K562 (cell line): ENCODE measurements around the gene RASD1. TPM values are rescaled to one million over a fixed set of nuclear protein-coding genes. Genes with fewer than 3 reads are reported as not detected.

Experiments used
- ATAC-seq: fragments of 200-7000 bp; cut with Tn5 transposase; 3 replicates; pipeline ENCODE4 v1.9.1; 2020; ENCODE audit warnings: moderate library complexity
- BruUV-seq: library from RNA; stranded (reverse); fragments of 400-500 nt; replicated peaks from 2 replicates; lab custom pipeline; 2021; lab: Mats Ljungman, UMichigan
- CTCF ChIA-PET: fragments of 300-600 bp; formaldehyde crosslinking; extraction: SDS; loops from one replicate; lab custom pipeline; 2021; ENCODE audit warnings: low intra/inter-chr PET ratio; lab: Yijun Ruan, JAX
- POLR2A ChIA-PET: fragments of 300-600, 350-650 bp; sonication (Branson Sonifier 250); formaldehyde crosslinking; extraction: SDS; loops from one replicate; lab custom pipeline; 2021; ENCODE audit warnings: antibody characterized with exemption, inconsistent platforms; lab: Yijun Ruan, JAX
- DNase-seq, 4 experiments: peaks; one replicate each; pipeline versions ENCODE4 v3.0.0 to v3.0.0-alpha.2; 2011 to 2018; ENCODE audit warnings: low spot score in 3 of 4, mixed read lengths in 3 of 4; ENCODE audit errors: extremely low read depth in 1 of 4
- FAIRE-seq: peaks from 2 replicates; lab custom pipeline; 2011; peaks lifted over from hg19 to GRCh38; lab: Jason Lieb, UNC
- H2AFZ ChIP-seq: 2 replicates; pipeline ENCODE4 v1.6.0; 2011; ENCODE audit warnings: low read depth, low read length, control low read depth, inconsistent platforms
- H3K27ac ChIP-seq: fragments of 200-600 bp; 3 replicates; pipeline ENCODE4 v1.8.0; 2011; ENCODE audit warnings: low read depth, mild to moderate bottlenecking, control low read depth, inconsistent platforms, low read length, moderate library complexity, mixed read lengths; ENCODE audit errors: extremely low read depth
- H3K27me3 ChIP-seq, 2 experiments: fragments of 300-600 bp in 1 of 2; 2 replicates in 1 of 2; 3 replicates in 1 of 2; pipeline versions ENCODE4 v1.6.0 to v1.8.0; 2011; ENCODE audit warnings: inconsistent platforms in 2 of 2, low read length in 2 of 2, mild to moderate bottlenecking in 1 of 2, mixed read lengths in 1 of 2, moderate library complexity in 1 of 2; ENCODE audit not compliant: control insufficient read depth in 2 of 2, insufficient read depth in 2 of 2
- H3K36me3 ChIP-seq: fragments of 300-600 bp; 3 replicates; pipeline ENCODE4 v1.8.0; 2011; ENCODE audit warnings: mild to moderate bottlenecking, low read length, inconsistent platforms; ENCODE audit not compliant: control insufficient read depth, insufficient read depth
- H3K4me1 ChIP-seq, 2 experiments: fragments of 200-600 bp in 1 of 2; replicated peaks in 1 of 2; 2 replicates in 1 of 2; 3 replicates in 1 of 2; pipeline versions ENCODE4 v1.5.1 to v1.8.0; 2011; ENCODE audit warnings: inconsistent platforms in 2 of 2, low read length in 2 of 2, mild to moderate bottlenecking in 1 of 2, mixed read lengths in 1 of 2, moderate library complexity in 1 of 2; ENCODE audit not compliant: control insufficient read depth in 2 of 2, insufficient read depth in 2 of 2
- H3K4me2 ChIP-seq: 2 replicates; pipeline ENCODE4 v1.6.1; 2011; ENCODE audit warnings: low read length, control low read depth, inconsistent platforms, mixed read lengths; ENCODE audit not compliant: insufficient read depth
- H3K4me3 ChIP-seq: fragments of 200-600 bp; sonication (generic), shearing (Covaris generic); 2 replicates; pipeline ENCODE4 v1.5.1; 2016; ENCODE audit warnings: control low read depth, inconsistent platforms
- H3K79me2 ChIP-seq: fragments of 200-600 bp; 3 replicates; pipeline ENCODE4 v1.8.0; 2011; ENCODE audit warnings: low read length, inconsistent platforms; ENCODE audit not compliant: control insufficient read depth, insufficient read depth
- H3K9ac ChIP-seq, 2 experiments: 2 replicates each; pipeline versions ENCODE4 v1.6.0 to v1.6.1; 2011; ENCODE audit warnings: low read depth in 2 of 2, low read length in 2 of 2, control low read depth in 1 of 2, inconsistent platforms in 1 of 2, mild to moderate bottlenecking in 1 of 2, mixed read lengths in 1 of 2; ENCODE audit not compliant: insufficient read depth in 1 of 2
- H3K9me1 ChIP-seq: one replicate; pipeline ENCODE4 v1.6.0; 2011; ENCODE audit warnings: inconsistent platforms, mild to moderate bottlenecking, low read length, moderate library complexity; ENCODE audit not compliant: control insufficient read depth, insufficient read depth
- H3K9me3 ChIP-seq: replicated peaks from 2 replicates; pipeline ENCODE4 v1.5.1; 2011; ENCODE audit warnings: low read depth, low read length, inconsistent platforms; ENCODE audit not compliant: control insufficient read depth, insufficient read depth
- H4K20me1 ChIP-seq: replicated peaks from 2 replicates; pipeline ENCODE4 v1.6.1; 2011; ENCODE audit warnings: low read length, inconsistent platforms, mixed read lengths; ENCODE audit not compliant: control insufficient read depth, insufficient read depth
- CHCHD3 ChIP-seq: fragments of 250-450 bp; sonication (Bioruptor Pico); IDR thresholded peaks from 2 replicates; pipeline ENCODE4 v2.1.2; 2022; ENCODE audit warnings: mild to moderate bottlenecking
- CTBP1 ChIP-seq: fragments of 450-650 bp; IDR thresholded peaks from 2 replicates; pipeline ENCODE4 v1.6.1; 2016; ENCODE audit warnings: borderline replicate concordance
- FOXP1 ChIP-seq: sonication (generic); formaldehyde crosslinking; IDR thresholded peaks from 2 replicates; pipeline ENCODE4 v1.8.0; 2022; ENCODE audit warnings: mild to moderate bottlenecking, missing genetic modification reagents
- LCOR ChIP-seq: sonication (generic); formaldehyde crosslinking; IDR thresholded peaks from 2 replicates; pipeline ENCODE4 v1.8.0; 2022; ENCODE audit warnings: mild to moderate bottlenecking, missing genetic modification reagents
- LEF1 ChIP-seq: fragments of 450-650 bp; IDR thresholded peaks from 2 replicates; pipeline ENCODE4 v1.6.1; 2016; ENCODE audit warnings: mild to moderate bottlenecking
- NUFIP1 ChIP-seq: fragments of 450-650 bp; IDR thresholded peaks from 2 replicates; pipeline ENCODE4 v1.6.1; 2018; ENCODE audit not compliant: partially characterized antibody
- SRSF9 ChIP-seq: fragments of 200-400 bp; formaldehyde crosslinking; IDR thresholded peaks from 2 replicates; pipeline ENCODE4 v1.6.1; 2017; ENCODE audit warnings: low read depth, low read length, borderline replicate concordance
- TARDBP ChIP-seq: fragments of 450-650 bp; IDR thresholded peaks from 2 replicates; pipeline ENCODE4 v1.6.1; 2016
- WGBS: fragments of 100-300 bp; shearing (Covaris generic); methylation state at CpG from one replicate; pipeline ENCODE4 v1.1.6; 2016; ENCODE audit warnings: low coverage, mixed read lengths; ENCODE audit not compliant: insufficient coverage; ENCODE audit errors: missing lambda C conversion rate; 5-methylcytosine and 5-hydroxymethylcytosine counted together
- in situ Hi-C: fragments of 300-500 bp; cut with MboI; formaldehyde crosslinking; loops from 4 replicates; pipeline ENCODE4 v1.15.0; 2018; ENCODE audit warnings: inconsistent platforms, mixed read lengths
- intact Hi-C: fragments of 100-400 bp; cut with micrococcal nuclease; formaldehyde crosslinking; loops from 2 replicates; pipeline ENCODE4 v1.14.2; 2022
- polyA plus RNA-seq, 8 experiments: library from polyadenylated mRNA; depleted of rRNA in 4 of 8; stranded (reverse) in 5 of 8; unstranded in 3 of 8; fragments of >200 nt; fragmentation: Nextera tagmentation in 2 of 8; fragmentation: Illumina TruSeq in 1 of 8; extraction: Ambion mirVana in 2 of 8; extraction: Trizol in 1 of 8; gene quantifications; 2 replicates each; pipeline versions ENCODE4 v1.2.1 to v1.2.3, GENCODE V29; 2011 to 2014; ENCODE audit warnings: inconsistent platforms in 1 of 8, missing spikeins in 1 of 8
- total RNA-seq, 7 experiments: library from RNA; depleted of rRNA in 6 of 7; stranded (reverse); fragments of >200 nt in 6 of 7; fragmentation: Illumina TruSeq in 2 of 7; extraction: Trizol in 2 of 7; gene quantifications; 2 replicates each; pipeline versions ENCODE4 v1.2.1 to v1.2.3, GENCODE V29; 2011 to 2021; ENCODE audit warnings: low replicate concordance in 1 of 7
- TF ChIP-seq, protein P1 (sequence below): fragments of 250-450 bp; sonication (Bioruptor Pico); IDR thresholded peaks from 2 replicates; pipeline ENCODE4 v1.5.0; 2021; ENCODE audit warnings: mild to moderate bottlenecking, moderate library complexity
- TF ChIP-seq, protein P2 (sequence below): fragments of 250-450 bp; sonication (Bioruptor Pico); IDR thresholded peaks from 2 replicates; pipeline ENCODE4 v1.8.0; 2021; ENCODE audit warnings: moderate library complexity, mild to moderate bottlenecking, inconsistent platforms
- TF ChIP-seq, protein P3 (sequence below): fragments of 250-450 bp; sonication (Bioruptor Pico); IDR thresholded peaks from 2 replicates; pipeline ENCODE4 v1.4.0; 2020; ENCODE audit warnings: mild to moderate bottlenecking, moderate library complexity
- TF ChIP-seq, protein P4 (sequence below): sonication (generic); formaldehyde crosslinking; IDR thresholded peaks from 2 replicates; pipeline ENCODE4 v1.4.0; 2020; ENCODE audit warnings: mild to moderate bottlenecking, missing genetic modification reagents

The RASD1 gene
- total and polyA plus RNA-seq, 9 of the 15 experiments (the other 6 are each of a cell fraction or from before 2014, with no cell fraction given): 0.11 TPM; not detected in 8

DNA sequence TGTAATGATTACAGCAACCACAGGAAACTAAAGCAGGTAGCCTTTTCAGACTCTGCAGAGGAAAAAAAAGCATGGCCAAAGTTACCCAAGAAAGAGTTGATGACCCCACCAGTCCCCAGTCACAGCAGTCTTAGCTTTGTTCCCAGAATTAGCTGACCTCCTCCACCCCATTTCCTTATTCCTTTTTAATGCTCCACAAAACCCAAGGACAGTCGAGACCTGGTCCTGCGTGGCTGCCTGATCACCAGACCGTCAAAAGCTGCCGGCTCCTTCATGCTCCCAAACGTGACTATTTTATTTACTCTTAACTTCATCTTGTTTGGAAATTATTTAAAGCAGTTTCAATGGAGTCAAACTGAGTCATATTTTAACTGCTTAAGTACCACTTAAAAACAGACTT is 48.1 kb downstream of the RASD1 start:
- H3K9me3 ChIP-seq: no peaks in the 10 kb centered on the region; the same call in 1 of the 2 replicates
- no peak overlapping the region for H3K4me2 ChIP-seq
- H3K79me2 ChIP-seq: no peaks in the 10 kb centered on the region
- no peak overlapping the region for H3K4me3 ChIP-seq
- no peaks in the 10 kb centered on the region for H3K36me3 ChIP-seq
- DNase-seq: no peak
- POLR2A ChIA-PET: interaction anchor here (0.7 kb wide), 1 partner anchor 93 kb away, joined by 3 read pairs; no protein-coding TSS in a partner anchor
- no peak overlapping the region for H3K27ac ChIP-seq
- intact Hi-C loops: loop anchor here (5.0 kb wide), 1 partner anchor 91 kb away; no protein-coding TSS in a partner anchor
- 2% methylated on average over 5 of the region's 5 CpGs for WGBS
- peaks cover 16 to 56% of the 10 kb centered on the region in 2 experiments; a peak in 4 of 5 replicates for H3K27me3 ChIP-seq
- in situ Hi-C loops: no loop called here
- no peak for FAIRE-seq
- H3K9me1 ChIP-seq: no peaks in the 10 kb centered on the region
- BruUV-seq: no TSS peak
- no peak overlapping the region for H3K9ac ChIP-seq
- no peak overlapping the region for H2AFZ ChIP-seq
- no peaks in the 10 kb centered on the region for H4K20me1 ChIP-seq
- ATAC-seq: no peak
- H3K4me1 ChIP-seq: no peaks in the 10 kb centered on the region
- CTCF ChIA-PET: no interaction called here
- TF ChIP-seq, protein P1, sequence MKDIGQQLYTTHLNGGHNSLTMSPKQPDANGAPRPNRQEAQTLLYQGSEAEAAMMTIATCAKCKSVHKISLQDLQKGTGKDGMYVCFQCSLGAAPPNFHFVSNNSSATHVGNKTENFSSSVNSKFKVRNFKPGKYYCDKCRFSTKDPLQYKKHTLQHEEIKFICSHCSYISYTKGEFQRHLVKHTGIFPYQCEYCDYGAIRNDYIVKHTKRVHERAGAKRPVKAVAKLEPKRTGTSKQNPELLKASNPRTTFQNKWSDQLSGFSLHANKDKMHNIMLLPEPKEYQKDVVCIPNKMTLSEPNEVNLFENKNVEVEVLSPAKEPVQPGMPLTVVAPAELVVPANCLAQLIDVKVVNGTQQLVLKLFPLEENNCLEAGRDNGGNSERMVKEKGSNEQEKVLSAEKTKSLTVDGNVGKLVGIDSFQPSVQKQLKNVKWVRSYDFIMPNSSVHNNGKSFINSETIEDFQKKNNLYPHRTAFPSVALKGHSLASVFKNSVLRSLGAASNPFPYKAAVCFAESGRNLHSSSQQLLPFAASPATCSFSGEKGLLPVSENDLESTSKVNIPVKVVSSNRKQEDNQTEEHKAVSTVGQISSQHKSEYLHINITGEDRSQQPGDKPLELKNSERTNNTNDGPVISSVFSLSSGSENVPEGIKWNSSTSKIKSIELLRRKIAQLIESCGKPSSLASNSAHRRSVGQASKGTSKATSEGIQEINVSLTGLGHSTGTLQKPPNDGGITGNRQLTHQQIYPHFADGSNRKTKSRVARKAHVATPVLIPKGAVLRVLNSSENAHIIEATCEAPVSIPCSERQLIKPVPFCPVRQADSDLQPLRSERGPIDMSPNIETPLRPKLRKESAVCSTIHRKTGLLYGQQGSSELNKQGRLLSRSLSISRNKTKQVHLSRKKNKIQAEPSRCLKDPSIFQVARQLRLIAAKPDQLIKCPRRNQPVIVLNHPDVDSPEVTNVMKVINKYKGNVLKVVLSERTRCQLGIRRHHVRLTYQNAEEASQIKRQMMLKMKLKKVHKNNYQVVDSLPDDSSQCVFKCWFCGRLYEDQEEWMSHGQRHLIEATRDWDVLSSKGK (CRISPR knock-in tag): no peak
- TF ChIP-seq, protein P2, sequence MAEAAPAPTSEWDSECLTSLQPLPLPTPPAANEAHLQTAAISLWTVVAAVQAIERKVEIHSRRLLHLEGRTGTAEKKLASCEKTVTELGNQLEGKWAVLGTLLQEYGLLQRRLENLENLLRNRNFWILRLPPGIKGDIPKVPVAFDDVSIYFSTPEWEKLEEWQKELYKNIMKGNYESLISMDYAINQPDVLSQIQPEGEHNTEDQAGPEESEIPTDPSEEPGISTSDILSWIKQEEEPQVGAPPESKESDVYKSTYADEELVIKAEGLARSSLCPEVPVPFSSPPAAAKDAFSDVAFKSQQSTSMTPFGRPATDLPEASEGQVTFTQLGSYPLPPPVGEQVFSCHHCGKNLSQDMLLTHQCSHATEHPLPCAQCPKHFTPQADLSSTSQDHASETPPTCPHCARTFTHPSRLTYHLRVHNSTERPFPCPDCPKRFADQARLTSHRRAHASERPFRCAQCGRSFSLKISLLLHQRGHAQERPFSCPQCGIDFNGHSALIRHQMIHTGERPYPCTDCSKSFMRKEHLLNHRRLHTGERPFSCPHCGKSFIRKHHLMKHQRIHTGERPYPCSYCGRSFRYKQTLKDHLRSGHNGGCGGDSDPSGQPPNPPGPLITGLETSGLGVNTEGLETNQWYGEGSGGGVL (CRISPR knock-in tag): no peak
- TF ChIP-seq, protein P3, sequence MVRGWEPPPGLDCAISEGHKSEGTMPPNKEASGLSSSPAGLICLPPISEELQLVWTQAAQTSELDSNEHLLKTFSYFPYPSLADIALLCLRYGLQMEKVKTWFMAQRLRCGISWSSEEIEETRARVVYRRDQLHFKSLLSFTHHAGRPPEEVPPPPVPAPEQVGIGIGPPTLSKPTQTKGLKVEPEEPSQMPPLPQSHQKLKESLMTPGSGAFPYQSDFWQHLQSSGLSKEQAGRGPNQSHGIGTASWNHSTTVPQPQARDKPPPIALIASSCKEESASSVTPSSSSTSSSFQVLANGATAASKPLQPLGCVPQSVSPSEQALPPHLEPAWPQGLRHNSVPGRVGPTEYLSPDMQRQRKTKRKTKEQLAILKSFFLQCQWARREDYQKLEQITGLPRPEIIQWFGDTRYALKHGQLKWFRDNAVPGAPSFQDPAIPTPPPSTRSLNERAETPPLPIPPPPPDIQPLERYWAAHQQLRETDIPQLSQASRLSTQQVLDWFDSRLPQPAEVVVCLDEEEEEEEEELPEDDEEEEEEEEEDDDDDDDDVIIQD: no peak
- TF ChIP-seq LCOR (no peak), CTBP1 (no peak), NUFIP1 (no peak), TARDBP (no peak), CHCHD3 (no peak), LEF1 (no peak), FOXP1 (CRISPR knock-in tag) (no peak), SRSF9 (no peak)
- TF ChIP-seq, protein P4, sequence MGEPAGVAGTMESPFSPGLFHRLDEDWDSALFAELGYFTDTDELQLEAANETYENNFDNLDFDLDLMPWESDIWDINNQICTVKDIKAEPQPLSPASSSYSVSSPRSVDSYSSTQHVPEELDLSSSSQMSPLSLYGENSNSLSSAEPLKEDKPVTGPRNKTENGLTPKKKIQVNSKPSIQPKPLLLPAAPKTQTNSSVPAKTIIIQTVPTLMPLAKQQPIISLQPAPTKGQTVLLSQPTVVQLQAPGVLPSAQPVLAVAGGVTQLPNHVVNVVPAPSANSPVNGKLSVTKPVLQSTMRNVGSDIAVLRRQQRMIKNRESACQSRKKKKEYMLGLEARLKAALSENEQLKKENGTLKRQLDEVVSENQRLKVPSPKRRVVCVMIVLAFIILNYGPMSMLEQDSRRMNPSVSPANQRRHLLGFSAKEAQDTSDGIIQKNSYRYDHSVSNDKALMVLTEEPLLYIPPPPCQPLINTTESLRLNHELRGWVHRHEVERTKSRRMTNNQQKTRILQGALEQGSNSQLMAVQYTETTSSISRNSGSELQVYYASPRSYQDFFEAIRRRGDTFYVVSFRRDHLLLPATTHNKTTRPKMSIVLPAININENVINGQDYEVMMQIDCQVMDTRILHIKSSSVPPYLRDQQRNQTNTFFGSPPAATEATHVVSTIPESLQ: no peak
